Measurements from ENCODE around the gene TRAPPC11. TPM values are rescaled to one million over a fixed set of nuclear protein-coding genes. Genes with fewer than 3 reads are reported as not detected.
A peak's percentile ranks its signal among the peaks of the same experiment; 100 is the strongest.

The TRAPPC11 gene
- total and polyA plus RNA-seq, 2 donors (not counting 1 experiment from before 2014, with no cell fraction given) = 36.4 to 46.6 TPM

GRCh38 chr4:183718876-183719275, 59.8 kb downstream of the TRAPPC11 start:
- Histone ChIP-seq H3K9ac (ENCODE audit: insufficient read depth, low read length) (no peak overlapping the region), H3K4me3 (replicated peaks in 1 of 4; ENCODE audit: control extremely low read depth in 1 of 4, insufficient read depth in 1 of 4, low read depth in 3 of 4, low read length in 4 of 4) (no peak overlapping the region), H3K79me2 (ENCODE audit: control insufficient read depth, insufficient read depth, low read length) (no peaks in the 10 kb centered on the region), H3K27me3 (ENCODE audit: control insufficient read depth, insufficient read depth, low read length) (no peaks in the 10 kb centered on the region), H3K4me2 (ENCODE audit: extremely low read depth, insufficient read depth, low read length) (no peak overlapping the region), H2AFZ (ENCODE audit: low read length) (no peak overlapping the region), H4K20me1 (ENCODE audit: control insufficient read depth, extremely low read depth, insufficient read depth, low read length) (no peaks in the 10 kb centered on the region), H3K36me3 (ENCODE audit: control insufficient read depth, insufficient read depth, low read length) (no peaks in the 10 kb centered on the region), H3K4me1 (ENCODE audit: control insufficient read depth, extremely low read depth, insufficient read depth, low read length) (no peaks in the 10 kb centered on the region), H3K27ac (ENCODE audit: insufficient read depth, low read length) (no peak overlapping the region), H3K9me3 (ENCODE audit: control insufficient read depth, insufficient read depth, low read depth, low read length) (no peaks in the 10 kb centered on the region)
- DNase-seq (ENCODE audit: low read depth in 2 of 2) = no peak
- no peak for TF ChIP-seq EZH2 (IDR thresholded peaks at IDR 0.05; ENCODE audit: low read length, missing control alignments)
- TF ChIP-seq, protein P1, sequence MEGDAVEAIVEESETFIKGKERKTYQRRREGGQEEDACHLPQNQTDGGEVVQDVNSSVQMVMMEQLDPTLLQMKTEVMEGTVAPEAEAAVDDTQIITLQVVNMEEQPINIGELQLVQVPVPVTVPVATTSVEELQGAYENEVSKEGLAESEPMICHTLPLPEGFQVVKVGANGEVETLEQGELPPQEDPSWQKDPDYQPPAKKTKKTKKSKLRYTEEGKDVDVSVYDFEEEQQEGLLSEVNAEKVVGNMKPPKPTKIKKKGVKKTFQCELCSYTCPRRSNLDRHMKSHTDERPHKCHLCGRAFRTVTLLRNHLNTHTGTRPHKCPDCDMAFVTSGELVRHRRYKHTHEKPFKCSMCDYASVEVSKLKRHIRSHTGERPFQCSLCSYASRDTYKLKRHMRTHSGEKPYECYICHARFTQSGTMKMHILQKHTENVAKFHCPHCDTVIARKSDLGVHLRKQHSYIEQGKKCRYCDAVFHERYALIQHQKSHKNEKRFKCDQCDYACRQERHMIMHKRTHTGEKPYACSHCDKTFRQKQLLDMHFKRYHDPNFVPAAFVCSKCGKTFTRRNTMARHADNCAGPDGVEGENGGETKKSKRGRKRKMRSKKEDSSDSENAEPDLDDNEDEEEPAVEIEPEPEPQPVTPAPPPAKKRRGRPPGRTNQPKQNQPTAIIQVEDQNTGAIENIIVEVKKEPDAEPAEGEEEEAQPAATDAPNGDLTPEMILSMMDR (conservative IDR thresholded peaks at IDR 0.05 in 1 of 2, IDR thresholded peaks at IDR 0.05 in 1 of 2; ENCODE audit: low read depth in 1 of 2, low read length in 2 of 2) = no peak

DNA sequence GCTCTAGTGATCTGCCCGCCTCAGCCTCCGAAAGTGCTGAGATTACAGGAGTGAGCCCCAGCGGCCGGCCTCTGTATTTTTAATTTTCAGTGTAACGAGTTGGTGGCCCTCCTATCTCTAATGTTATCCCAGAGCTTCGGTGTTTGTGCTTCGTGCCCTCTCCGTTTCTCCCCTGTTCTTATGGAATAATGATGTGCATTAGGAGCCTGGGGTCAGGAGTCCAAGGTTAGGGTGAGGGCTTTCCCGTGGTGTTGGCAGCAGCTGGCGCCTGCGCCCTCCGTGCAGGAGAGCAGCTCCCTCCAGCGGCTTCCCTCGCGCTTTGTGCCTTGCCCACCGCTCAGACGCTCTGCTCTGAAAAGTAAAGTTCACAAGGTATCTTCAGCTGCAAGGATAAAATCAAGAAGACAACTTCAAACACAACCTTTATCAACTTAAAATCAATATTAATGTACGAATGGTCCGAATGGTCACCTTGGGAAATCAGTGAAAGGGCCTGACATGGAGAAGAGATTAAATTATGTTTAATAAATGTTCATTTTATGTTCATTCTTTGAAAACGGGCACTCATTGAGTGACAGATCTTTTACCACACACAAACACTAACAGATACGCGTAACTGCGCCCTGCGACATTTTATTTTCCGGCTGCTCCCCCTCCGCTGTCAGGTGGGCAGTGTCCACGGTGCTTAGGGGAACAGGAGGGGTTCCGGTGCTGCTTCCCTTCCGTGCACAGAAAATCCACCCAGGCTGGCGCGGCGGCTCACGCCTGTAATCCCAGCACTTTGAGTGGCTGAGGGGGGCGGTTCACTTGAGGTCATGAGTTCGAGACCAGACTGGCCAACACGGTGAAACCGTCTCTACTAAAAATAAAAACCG, 62.4 kb downstream of the TRAPPC11 start:
- H3K27ac ChIP-seq (ENCODE audit: insufficient read depth, low read length) = no peak overlapping the region
- no peaks in the 10 kb centered on the region for H3K79me2 ChIP-seq (ENCODE audit: control insufficient read depth, insufficient read depth, low read length)
- no peak overlapping the region for H3K9ac ChIP-seq (ENCODE audit: insufficient read depth, low read length)
- peak overlapping the region in 2 of 4 experiments; percentile 32 to 40 for H3K4me3 ChIP-seq (replicated peaks in 1 of 4; ENCODE audit: control extremely low read depth in 1 of 4, insufficient read depth in 1 of 4, low read depth in 3 of 4, low read length in 4 of 4)
- peak overlapping the region; percentile 48 for H3K4me2 ChIP-seq (ENCODE audit: extremely low read depth, insufficient read depth, low read length)
- peak; percentile 20 to 60 for DNase-seq (ENCODE audit: low read depth in 2 of 2)
- H3K9me3 ChIP-seq (ENCODE audit: control insufficient read depth, insufficient read depth, low read depth, low read length) = no peaks in the 10 kb centered on the region
- no peaks in the 10 kb centered on the region for H3K27me3 ChIP-seq (ENCODE audit: control insufficient read depth, insufficient read depth, low read length)
- H3K4me1 ChIP-seq (ENCODE audit: control insufficient read depth, extremely low read depth, insufficient read depth, low read length) = no peaks in the 10 kb centered on the region
- H3K36me3 ChIP-seq (ENCODE audit: control insufficient read depth, insufficient read depth, low read length) = no peaks in the 10 kb centered on the region
- peak overlapping the region; percentile 14 for H2AFZ ChIP-seq (ENCODE audit: low read length)
- TF ChIP-seq EZH2 (IDR thresholded peaks at IDR 0.05; ENCODE audit: low read length, missing control alignments) = no peak
- TF ChIP-seq, protein P1 (conservative IDR thresholded peaks at IDR 0.05 in 1 of 2, IDR thresholded peaks at IDR 0.05 in 1 of 2; ENCODE audit: low read depth in 1 of 2, low read length in 2 of 2) = peak; percentile 37 to 74
- no peaks in the 10 kb centered on the region for H4K20me1 ChIP-seq (ENCODE audit: control insufficient read depth, extremely low read depth, insufficient read depth, low read length)

- Histone ChIP-seq H3K79me2 (ENCODE audit: control insufficient read depth, insufficient read depth, low read length) (no peaks in the 10 kb centered on the region), H3K27ac (ENCODE audit: insufficient read depth, low read length) (no peak overlapping the region), H3K9ac (ENCODE audit: insufficient read depth, low read length) (peak overlapping the region; percentile 50), H4K20me1 (ENCODE audit: control insufficient read depth, extremely low read depth, insufficient read depth, low read length) (no peaks in the 10 kb centered on the region), H3K27me3 (ENCODE audit: control insufficient read depth, insufficient read depth, low read length) (no peaks in the 10 kb centered on the region), H2AFZ (ENCODE audit: low read length) (peak overlapping the region; percentile 41), H3K4me2 (ENCODE audit: extremely low read depth, insufficient read depth, low read length) (peak overlapping the region; percentile 71), H3K4me1 (ENCODE audit: control insufficient read depth, extremely low read depth, insufficient read depth, low read length) (no peaks in the 10 kb centered on the region), H3K9me3 (ENCODE audit: control insufficient read depth, insufficient read depth, low read depth, low read length) (no peaks in the 10 kb centered on the region), H3K36me3 (ENCODE audit: control insufficient read depth, insufficient read depth, low read length) (no peaks in the 10 kb centered on the region), H3K4me3 (replicated peaks in 1 of 4; ENCODE audit: control extremely low read depth in 1 of 4, insufficient read depth in 1 of 4, low read depth in 3 of 4, low read length in 4 of 4) (peak overlapping the region; percentile 19 to 57 (median 46))
- no peak for TF ChIP-seq EZH2 (IDR thresholded peaks at IDR 0.05; ENCODE audit: low read length, missing control alignments)
- TF ChIP-seq, protein P1 (conservative IDR thresholded peaks at IDR 0.05 in 1 of 2, IDR thresholded peaks at IDR 0.05 in 1 of 2; ENCODE audit: low read depth in 1 of 2, low read length in 2 of 2) = no peak
- peak; percentile 15 to 37 for DNase-seq (ENCODE audit: low read depth in 2 of 2)
Observed at GRCh38 chr4:183722731-183723560, 63.9 kb downstream of the TRAPPC11 start.

All from fibroblast of lung (primary cell).